Epithelial cell of proximal tubule (primary cell): ENCODE results near the gene AGBL4. TPM values are rescaled to one million over a fixed set of nuclear protein-coding genes. Genes with fewer than 3 reads are reported as not detected.

Experiments
- DNase-seq: peaks from one replicate; pipeline ENCODE4 v3.0.0-alpha.2; 2011; ENCODE audit warnings: low read depth
- H3K4me3 ChIP-seq: 2 replicates; pipeline ENCODE4 v1.5.1; 2011; ENCODE audit warnings: low read depth, mild to moderate bottlenecking, low read length
- CTCF ChIP-seq: conservative IDR thresholded peaks from 2 replicates; pipeline ENCODE4 v1.5.1; 2012; ENCODE audit warnings: low read depth, mild to moderate bottlenecking, low read length
- total RNA-seq: library from RNA; depleted of rRNA; stranded (reverse); fragments of >200 nt; gene quantifications from 2 replicates; pipeline ENCODE4 v1.2.3, GENCODE V29; 2015

AGBL4 gene
- total RNA-seq, 1 donor from 2014 or later: not detected

- no peak for TF ChIP-seq CTCF
- H3K4me3 ChIP-seq: no peak overlapping the region
- no peak for DNase-seq
Observed at GRCh38 chr1:48848035-48848434, 1175.7 kb downstream of the AGBL4 start.

GRCh38 chr1:48846441-48846840 is 1177.3 kb downstream of the AGBL4 start:
- no peak overlapping the region for H3K4me3 ChIP-seq
- DNase-seq: no peak
- no peak for TF ChIP-seq CTCF

- no peak for TF ChIP-seq CTCF
- no peak for DNase-seq
- H3K4me3 ChIP-seq: no peak overlapping the region
Observed at GRCh38 chr1:48844187-48844586, 1179.6 kb downstream of the AGBL4 start.

GRCh38 chr1:48841966-48842365 is 1181.8 kb downstream of the AGBL4 start:
- no peak for DNase-seq
- no peak for TF ChIP-seq CTCF
- H3K4me3 ChIP-seq: no peak overlapping the region

- no peak overlapping the region for H3K4me3 ChIP-seq
- TF ChIP-seq CTCF: no peak
- no peak for DNase-seq
Observed at GRCh38 chr1:48841461-48841860, 1182.3 kb downstream of the AGBL4 start.

- H3K4me3 ChIP-seq: no peak overlapping the region
- DNase-seq: no peak
- TF ChIP-seq CTCF: no peak
Observed at GRCh38 chr1:48831120-48831978, 1192.4 kb downstream of the AGBL4 start.

- no peak for TF ChIP-seq CTCF
- DNase-seq: no peak
- no peak overlapping the region for H3K4me3 ChIP-seq
Observed at GRCh38 chr1:48830715-48831114, 1193.0 kb downstream of the AGBL4 start.
